ENCODE results near the gene FLOT1. TPM values are rescaled to one million over a fixed set of nuclear protein-coding genes. Genes with fewer than 3 reads are reported as not detected.

Gene FLOT1
- total RNA-seq, 1 experiment from 2014 or later: 110 TPM

DNA sequence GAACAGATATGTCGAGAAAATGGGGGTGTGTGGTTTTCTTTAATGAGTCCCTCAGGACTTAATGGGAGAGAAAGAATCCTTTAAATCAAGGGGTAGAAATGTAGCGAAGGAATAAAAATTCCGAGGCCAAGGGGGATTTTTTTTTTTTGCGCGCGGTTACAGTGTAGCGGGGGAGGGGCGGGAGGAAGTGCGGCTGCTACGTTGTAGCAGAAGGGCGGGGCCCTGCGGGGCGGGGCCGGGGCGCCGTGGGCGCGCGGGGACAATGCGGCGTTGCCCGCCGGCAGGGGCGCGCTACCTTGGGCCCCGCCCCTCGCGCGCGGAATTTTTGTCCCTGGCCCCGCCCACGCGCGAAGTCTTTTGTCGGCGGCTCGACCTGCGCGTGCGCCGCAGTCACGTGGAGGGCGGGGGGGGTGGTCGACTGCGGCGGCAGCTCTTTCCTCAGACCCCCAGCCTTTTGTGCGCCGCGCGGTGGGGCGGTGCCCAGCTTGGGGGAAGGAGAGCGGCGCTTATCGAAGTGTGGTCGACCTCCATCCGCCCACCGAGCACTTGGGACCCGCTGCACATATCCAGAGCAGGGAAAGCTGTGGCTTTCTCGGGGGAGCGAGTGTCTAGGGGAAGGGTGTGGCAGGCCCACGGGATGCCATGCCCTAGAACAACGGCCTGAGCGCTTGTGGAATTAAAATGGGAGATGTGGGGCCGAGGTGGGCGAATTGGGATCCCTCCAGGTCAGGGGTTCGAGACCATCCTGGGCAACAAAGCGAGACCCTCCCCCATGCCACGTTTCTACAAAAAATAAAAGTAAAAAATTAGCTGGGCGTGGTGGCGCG is 21.1 kb downstream of the FLOT1 start (continued):
- TF ChIP-seq ATF3 (CRISPR knock-in tag; conservative IDR thresholded peaks at IDR 0.05) (no peak), ZBTB43 (CRISPR knock-in tag; IDR thresholded peaks at IDR 0.05) (peak; percentile 54; the same call in 1 of the 2 replicates), ZNF416 (CRISPR knock-in tag; IDR thresholded peaks at IDR 0.05) (peak; percentile 98), STAT6 (CRISPR knock-in tag; conservative IDR thresholded peaks at IDR 0.05; ENCODE audit: low read depth) (no peak), PRRX2 (CRISPR knock-in tag; IDR thresholded peaks at IDR 0.05) (peak; percentile 97), JUN (CRISPR knock-in tag; IDR thresholded peaks at IDR 0.05) (peak; percentile 79; the same call in 1 of the 2 replicates), NFYB (CRISPR knock-in tag; conservative IDR thresholded peaks at IDR 0.05; ENCODE audit: low read depth) (no peak), GTF2I (CRISPR knock-in tag; conservative IDR thresholded peaks at IDR 0.05) (no peak), MXD4 (CRISPR knock-in tag; IDR thresholded peaks at IDR 0.05; ENCODE audit: borderline replicate concordance) (no peak), NR2C2 (CRISPR knock-in tag; IDR thresholded peaks at IDR 0.05) (no peak), USF2 (CRISPR knock-in tag; IDR thresholded peaks at IDR 0.05) (peak; percentile 96), ZNF232 (CRISPR knock-in tag; IDR thresholded peaks at IDR 0.05) (no peak), TEAD1 (CRISPR knock-in tag; IDR thresholded peaks at IDR 0.05) (peak; percentile 75), ZNF671 (CRISPR knock-in tag; IDR thresholded peaks at IDR 0.05) (peak; percentile 90), CREB1 (CRISPR knock-in tag; IDR thresholded peaks at IDR 0.05) (no peak), RORB (CRISPR knock-in tag; IDR thresholded peaks at IDR 0.05) (no peak), E2F1 (CRISPR knock-in tag; IDR thresholded peaks at IDR 0.05) (no peak), USF1 (CRISPR knock-in tag; IDR thresholded peaks at IDR 0.05) (peak; percentile 95), RELA (CRISPR knock-in tag; IDR thresholded peaks at IDR 0.05; ENCODE audit: borderline replicate concordance) (no peak)
- TF ChIP-seq, protein P1, sequence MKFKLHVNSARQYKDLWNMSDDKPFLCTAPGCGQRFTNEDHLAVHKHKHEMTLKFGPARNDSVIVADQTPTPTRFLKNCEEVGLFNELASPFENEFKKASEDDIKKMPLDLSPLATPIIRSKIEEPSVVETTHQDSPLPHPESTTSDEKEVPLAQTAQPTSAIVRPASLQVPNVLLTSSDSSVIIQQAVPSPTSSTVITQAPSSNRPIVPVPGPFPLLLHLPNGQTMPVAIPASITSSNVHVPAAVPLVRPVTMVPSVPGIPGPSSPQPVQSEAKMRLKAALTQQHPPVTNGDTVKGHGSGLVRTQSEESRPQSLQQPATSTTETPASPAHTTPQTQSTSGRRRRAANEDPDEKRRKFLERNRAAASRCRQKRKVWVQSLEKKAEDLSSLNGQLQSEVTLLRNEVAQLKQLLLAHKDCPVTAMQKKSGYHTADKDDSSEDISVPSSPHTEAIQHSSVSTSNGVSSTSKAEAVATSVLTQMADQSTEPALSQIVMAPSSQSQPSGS (CRISPR knock-in tag; IDR thresholded peaks at IDR 0.05; ENCODE audit: borderline replicate concordance, low read depth): no peak
- TF ChIP-seq, protein P2, sequence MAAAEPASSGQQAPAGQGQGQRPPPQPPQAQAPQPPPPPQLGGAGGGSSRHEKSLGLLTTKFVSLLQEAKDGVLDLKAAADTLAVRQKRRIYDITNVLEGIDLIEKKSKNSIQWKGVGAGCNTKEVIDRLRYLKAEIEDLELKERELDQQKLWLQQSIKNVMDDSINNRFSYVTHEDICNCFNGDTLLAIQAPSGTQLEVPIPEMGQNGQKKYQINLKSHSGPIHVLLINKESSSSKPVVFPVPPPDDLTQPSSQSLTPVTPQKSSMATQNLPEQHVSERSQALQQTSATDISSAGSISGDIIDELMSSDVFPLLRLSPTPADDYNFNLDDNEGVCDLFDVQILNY (CRISPR knock-in tag; IDR thresholded peaks at IDR 0.05): peak; percentile 54; the same call in 1 of the 2 replicates
- TF ChIP-seq, protein P3, sequence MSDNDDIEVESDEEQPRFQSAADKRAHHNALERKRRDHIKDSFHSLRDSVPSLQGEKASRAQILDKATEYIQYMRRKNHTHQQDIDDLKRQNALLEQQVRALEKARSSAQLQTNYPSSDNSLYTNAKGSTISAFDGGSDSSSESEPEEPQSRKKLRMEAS (CRISPR knock-in tag; IDR thresholded peaks at IDR 0.05): peak; percentile 78
- TF ChIP-seq, protein P4, sequence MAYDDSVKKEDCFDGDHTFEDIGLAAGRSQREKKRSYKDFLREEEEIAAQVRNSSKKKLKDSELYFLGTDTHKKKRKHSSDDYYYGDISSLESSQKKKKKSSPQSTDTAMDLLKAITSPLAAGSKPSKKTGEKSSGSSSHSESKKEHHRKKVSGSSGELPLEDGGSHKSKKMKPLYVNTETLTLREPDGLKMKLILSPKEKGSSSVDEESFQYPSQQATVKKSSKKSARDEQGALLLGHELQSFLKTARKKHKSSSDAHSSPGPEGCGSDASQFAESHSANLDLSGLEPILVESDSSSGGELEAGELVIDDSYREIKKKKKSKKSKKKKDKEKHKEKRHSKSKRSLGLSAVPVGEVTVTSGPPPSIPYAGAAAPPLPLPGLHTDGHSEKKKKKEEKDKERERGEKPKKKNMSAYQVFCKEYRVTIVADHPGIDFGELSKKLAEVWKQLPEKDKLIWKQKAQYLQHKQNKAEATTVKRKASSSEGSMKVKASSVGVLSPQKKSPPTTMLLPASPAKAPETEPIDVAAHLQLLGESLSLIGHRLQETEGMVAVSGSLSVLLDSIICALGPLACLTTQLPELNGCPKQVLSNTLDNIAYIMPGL (CRISPR knock-in tag; IDR thresholded peaks at IDR 0.05): peak; percentile 50; the same call in 1 of the 2 replicates
- TF ChIP-seq, protein P5, sequence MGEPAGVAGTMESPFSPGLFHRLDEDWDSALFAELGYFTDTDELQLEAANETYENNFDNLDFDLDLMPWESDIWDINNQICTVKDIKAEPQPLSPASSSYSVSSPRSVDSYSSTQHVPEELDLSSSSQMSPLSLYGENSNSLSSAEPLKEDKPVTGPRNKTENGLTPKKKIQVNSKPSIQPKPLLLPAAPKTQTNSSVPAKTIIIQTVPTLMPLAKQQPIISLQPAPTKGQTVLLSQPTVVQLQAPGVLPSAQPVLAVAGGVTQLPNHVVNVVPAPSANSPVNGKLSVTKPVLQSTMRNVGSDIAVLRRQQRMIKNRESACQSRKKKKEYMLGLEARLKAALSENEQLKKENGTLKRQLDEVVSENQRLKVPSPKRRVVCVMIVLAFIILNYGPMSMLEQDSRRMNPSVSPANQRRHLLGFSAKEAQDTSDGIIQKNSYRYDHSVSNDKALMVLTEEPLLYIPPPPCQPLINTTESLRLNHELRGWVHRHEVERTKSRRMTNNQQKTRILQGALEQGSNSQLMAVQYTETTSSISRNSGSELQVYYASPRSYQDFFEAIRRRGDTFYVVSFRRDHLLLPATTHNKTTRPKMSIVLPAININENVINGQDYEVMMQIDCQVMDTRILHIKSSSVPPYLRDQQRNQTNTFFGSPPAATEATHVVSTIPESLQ (CRISPR knock-in tag; IDR thresholded peaks at IDR 0.05): no peak

Data from WTC11 (cell line).